IPS-NIHi7 (cell line): ENCODE measurements around the gene SUSD1.
"Not testable (repeated sequence)": the region's sequence is repeated elsewhere in the genome, so short reads cannot be mapped to it uniquely, and the experiment has no call there.

Source experiments
- DNase-seq: peaks from one replicate; pipeline ENCODE4 v3.0.0; 2012; ENCODE audit warnings: mixed read lengths; ENCODE audit errors: extremely low spot score

The SUSD1 gene

GRCh38 chr9:112094948-112095681 is 80.0 kb downstream of the SUSD1 start:
- DNase-seq = no peak

- no peak for DNase-seq
Observed at GRCh38 chr9:112094241-112094640, 80.9 kb downstream of the SUSD1 start.

GRCh38 chr9:112093870-112094216 is 81.3 kb downstream of the SUSD1 start:
- no peak for DNase-seq

- no peak for DNase-seq
Observed at GRCh38 chr9:112093147-112093869, 81.8 kb downstream of the SUSD1 start.

GRCh38 chr9:112091810-112092209 is 83.3 kb downstream of the SUSD1 start:
- peak; percentile 34 for DNase-seq

- DNase-seq = no peak
Observed at GRCh38 chr9:112087506-112087905, 87.6 kb downstream of the SUSD1 start.

- DNase-seq = peak; percentile 26
Observed at GRCh38 chr9:112086627-112087026, 88.5 kb downstream of the SUSD1 start.

- no peak for DNase-seq
Observed at GRCh38 chr9:112084907-112085306, 90.2 kb downstream of the SUSD1 start.

GRCh38 chr9:112084334-112084733 is 90.8 kb downstream of the SUSD1 start:
- DNase-seq = no peak

- no peak for DNase-seq
Observed at GRCh38 chr9:112081918-112082729, 93.0 kb downstream of the SUSD1 start.

GRCh38 chr9:112080831-112081542 is 94.1 kb downstream of the SUSD1 start:
- DNase-seq = no peak

- DNase-seq = no peak
Observed at GRCh38 chr9:112078432-112078831, 96.7 kb downstream of the SUSD1 start.

GRCh38 chr9:112076814-112077213 is 98.3 kb downstream of the SUSD1 start:
- DNase-seq = no peak

GRCh38 chr9:112075009-112075378 is 100.1 kb downstream of the SUSD1 start:
- DNase-seq = no peak

GRCh38 chr9:112074250-112075008 is 100.7 kb downstream of the SUSD1 start:
- DNase-seq = peak; percentile 53

GRCh38 chr9:112073639-112074173 is 101.4 kb downstream of the SUSD1 start:
- not testable (repeated sequence) for DNase-seq

GRCh38 chr9:112072721-112073638 is 102.1 kb downstream of the SUSD1 start:
- no peak for DNase-seq

- DNase-seq = no peak
Observed at GRCh38 chr9:112069318-112070169, 105.6 kb downstream of the SUSD1 start.
